ENCODE data around the gene S100A12. TPM values are rescaled to one million over a fixed set of nuclear protein-coding genes. Genes with fewer than 3 reads are reported as not detected.

The S100A12 gene
- polyA plus RNA-seq, 1 of the 3 experiments (the other 2 are of a cell fraction) = not detected

DNA sequence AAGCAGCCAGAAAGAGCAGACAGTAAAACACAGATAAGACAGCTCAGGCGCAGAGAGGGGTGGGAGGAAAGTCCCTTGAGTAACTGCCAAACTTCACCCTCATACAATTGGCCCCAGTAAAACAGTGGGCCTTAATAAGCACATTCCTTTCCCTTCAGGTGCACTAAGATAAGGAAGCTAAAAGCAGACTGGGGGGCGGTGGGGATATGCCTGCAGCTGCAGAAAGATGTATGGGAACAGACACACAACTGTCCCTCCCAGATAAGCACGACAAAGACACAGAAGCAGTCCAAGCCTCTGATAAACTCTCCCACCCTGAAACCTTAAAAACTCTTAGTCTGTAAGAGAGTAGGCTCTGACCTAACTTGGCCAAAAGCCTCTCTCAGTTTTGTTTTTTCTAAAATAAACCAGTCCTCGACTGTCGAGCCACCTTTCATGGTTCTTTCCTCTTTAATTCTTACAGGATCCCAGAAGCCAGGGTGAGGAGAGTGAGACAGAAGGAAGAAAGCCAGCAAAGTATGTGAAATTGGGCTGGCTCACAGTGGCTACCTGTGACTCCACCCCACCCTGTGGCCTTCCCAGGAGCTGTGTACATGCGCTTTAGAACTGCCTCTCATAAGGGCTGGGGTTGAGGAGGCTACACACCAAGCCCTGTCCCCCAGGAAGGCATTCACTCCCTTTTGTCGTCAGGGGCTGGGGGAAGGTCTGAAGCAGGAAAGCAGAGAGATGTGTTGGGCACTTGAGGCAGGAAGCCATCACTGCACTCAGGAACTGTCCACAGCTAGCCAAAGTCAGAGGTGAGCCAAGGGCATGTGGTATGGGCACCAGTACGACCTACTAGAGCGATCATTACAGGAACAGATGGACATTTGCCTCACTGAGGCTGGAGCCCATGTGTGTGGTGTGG, 31.4 kb downstream of the S100A12 start:
- Histone ChIP-seq H3K27ac (ENCODE audit: low read depth in 2 of 2, low read length in 1 of 2) (no peak overlapping the region), H3K36me3 (replicated peaks in 1 of 2; ENCODE audit: control insufficient read depth in 1 of 2, insufficient read depth in 2 of 2, low read length in 1 of 2) (no peaks in the 10 kb centered on the region), H3K79me2 (ENCODE audit: insufficient read depth) (no peaks in the 10 kb centered on the region), H3K4me3 (ENCODE audit: low read depth in 2 of 2, low read length in 1 of 2) (no peak overlapping the region), H3K9ac (no peak overlapping the region), H2AFZ (ENCODE audit: low read depth) (no peak overlapping the region), H3K9me2 (no peaks in the 10 kb centered on the region), H4K20me1 (ENCODE audit: insufficient read depth) (no peaks in the 10 kb centered on the region), H3K9me3 (no peaks in the 10 kb centered on the region), H3K27me3 (ENCODE audit: insufficient read depth) (peaks cover 41% of the 10 kb centered on the region; the same call in 1 of the 2 replicates), H3F3A (replicated peaks; ENCODE audit: insufficient read depth) (no peaks in the 10 kb centered on the region), H3K4me2 (no peak overlapping the region), H3K4me1 (ENCODE audit: control insufficient read depth in 1 of 2, insufficient read depth in 2 of 2, low read depth in 1 of 2, low read length in 1 of 2) (no peaks in the 10 kb centered on the region)
- ChIA-PET POLR2A (no interaction called here), CTCF (interaction anchor here (1.1 to 2.8 kb wide), 5 partner anchors 9 to 166 kb away, joined by 3 to 17 read pairs (median 4); no protein-coding TSS in a partner anchor)
- WGBS (ENCODE audit: low lambda C conversion rate) = 0% methylated on average over 7 of the region's 9 CpGs
- DNase-seq = no peak
- no peak for TF ChIP-seq FOXM1 (IDR thresholded peaks at IDR 0.05; ENCODE audit: low read depth)
- TF ChIP-seq, protein P1, sequence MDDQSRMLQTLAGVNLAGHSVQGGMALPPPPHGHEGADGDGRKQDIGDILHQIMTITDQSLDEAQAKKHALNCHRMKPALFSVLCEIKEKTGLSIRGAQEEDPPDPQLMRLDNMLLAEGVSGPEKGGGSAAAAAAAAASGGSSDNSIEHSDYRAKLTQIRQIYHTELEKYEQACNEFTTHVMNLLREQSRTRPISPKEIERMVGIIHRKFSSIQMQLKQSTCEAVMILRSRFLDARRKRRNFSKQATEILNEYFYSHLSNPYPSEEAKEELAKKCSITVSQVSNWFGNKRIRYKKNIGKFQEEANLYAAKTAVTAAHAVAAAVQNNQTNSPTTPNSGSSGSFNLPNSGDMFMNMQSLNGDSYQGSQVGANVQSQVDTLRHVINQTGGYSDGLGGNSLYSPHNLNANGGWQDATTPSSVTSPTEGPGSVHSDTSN (IDR thresholded peaks at IDR 0.05) = no peak

DNA sequence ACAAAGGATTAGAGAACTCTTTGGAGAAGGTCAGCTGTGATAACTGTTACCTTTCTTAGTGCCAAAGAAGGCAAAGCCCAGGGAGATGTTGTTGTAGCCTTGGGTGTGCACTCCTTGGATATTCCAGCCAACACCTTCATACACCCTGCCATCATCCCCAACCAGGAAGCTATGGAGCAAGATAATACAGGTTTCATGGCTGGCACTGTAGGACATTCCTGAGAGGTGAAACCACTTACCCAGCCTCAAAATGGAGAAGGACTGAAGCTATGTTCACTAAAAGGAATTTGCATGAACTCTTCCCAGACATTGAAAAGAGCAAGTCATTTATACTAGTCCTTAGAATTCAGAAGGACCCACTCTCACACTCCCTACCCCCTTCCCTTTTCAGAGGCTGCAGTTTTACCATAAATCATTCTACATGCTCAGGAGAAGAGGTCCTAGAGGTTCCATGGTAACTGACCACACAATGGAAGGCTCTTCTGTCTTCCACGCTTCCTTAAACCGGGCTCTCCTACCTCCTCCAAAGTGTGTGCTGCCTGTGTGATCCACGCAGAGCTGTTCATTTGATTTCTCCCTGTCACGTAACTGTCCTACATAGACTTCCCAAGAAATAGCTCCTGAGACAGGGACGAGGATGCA, 32.3 kb downstream of the S100A12 start:
- DNase-seq = no peak
- 1% methylated on average over 5 of the region's 5 CpGs for WGBS (ENCODE audit: low lambda C conversion rate)

More for the DNA sequence above, 32.3 kb downstream of the S100A12 start:
- no peaks in the 10 kb centered on the region for H3K9me2 ChIP-seq
- H2AFZ ChIP-seq (ENCODE audit: low read depth) = no peak overlapping the region
- no peaks in the 10 kb centered on the region for H3K4me1 ChIP-seq (ENCODE audit: control insufficient read depth in 1 of 2, insufficient read depth in 2 of 2, low read depth in 1 of 2, low read length in 1 of 2)
- no peak overlapping the region for H3K4me3 ChIP-seq (ENCODE audit: low read depth in 2 of 2, low read length in 1 of 2)
- no peak overlapping the region for H3K27ac ChIP-seq (ENCODE audit: low read depth in 2 of 2, low read length in 1 of 2)
- H3K4me2 ChIP-seq = no peak overlapping the region
- no peaks in the 10 kb centered on the region for H3F3A ChIP-seq (replicated peaks; ENCODE audit: insufficient read depth)
- no peaks in the 10 kb centered on the region for H3K79me2 ChIP-seq (ENCODE audit: insufficient read depth)
- no peaks in the 10 kb centered on the region for H3K9me3 ChIP-seq
- POLR2A ChIA-PET = no interaction called here
- no peak overlapping the region for H3K9ac ChIP-seq
- CTCF ChIA-PET = interaction anchor here (1.1 to 2.8 kb wide), 5 partner anchors 10 to 167 kb away, joined by 3 to 17 read pairs (median 4); no protein-coding TSS in a partner anchor
- H3K27me3 ChIP-seq (ENCODE audit: insufficient read depth) = peaks cover 40% of the 10 kb centered on the region; the same call in 1 of the 2 replicates
- no peak for TF ChIP-seq EZH2phosphoT487 (IDR thresholded peaks at IDR 0.05; ENCODE audit: borderline replicate concordance, low read depth)
- TF ChIP-seq, protein P1 (IDR thresholded peaks at IDR 0.05) = no peak
- TF ChIP-seq FOXM1 (IDR thresholded peaks at IDR 0.05; ENCODE audit: low read depth) = no peak
- TF ChIP-seq SMC3 (IDR thresholded peaks at IDR 0.05; ENCODE audit: low read depth, low read length) = no peak
- TF ChIP-seq NRF1 (IDR thresholded peaks at IDR 0.05; ENCODE audit: low read depth, low read length) = no peak
- no peak for TF ChIP-seq JUND (IDR thresholded peaks at IDR 0.05)
- TF ChIP-seq, protein P2, sequence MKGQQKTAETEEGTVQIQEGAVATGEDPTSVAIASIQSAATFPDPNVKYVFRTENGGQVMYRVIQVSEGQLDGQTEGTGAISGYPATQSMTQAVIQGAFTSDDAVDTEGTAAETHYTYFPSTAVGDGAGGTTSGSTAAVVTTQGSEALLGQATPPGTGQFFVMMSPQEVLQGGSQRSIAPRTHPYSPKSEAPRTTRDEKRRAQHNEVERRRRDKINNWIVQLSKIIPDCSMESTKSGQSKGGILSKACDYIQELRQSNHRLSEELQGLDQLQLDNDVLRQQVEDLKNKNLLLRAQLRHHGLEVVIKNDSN (IDR thresholded peaks at IDR 0.05; ENCODE audit: borderline replicate concordance, low read depth) = no peak
- TF ChIP-seq TEAD4 (IDR thresholded peaks at IDR 0.05; ENCODE audit: borderline replicate concordance, insufficient read depth) = no peak
- TF ChIP-seq YY1 (IDR thresholded peaks at IDR 0.05; ENCODE audit: low read depth) = no peak
- no peak for TF ChIP-seq MEF2A (IDR thresholded peaks at IDR 0.05; ENCODE audit: borderline replicate concordance, low read depth)
- TF ChIP-seq, protein P3, sequence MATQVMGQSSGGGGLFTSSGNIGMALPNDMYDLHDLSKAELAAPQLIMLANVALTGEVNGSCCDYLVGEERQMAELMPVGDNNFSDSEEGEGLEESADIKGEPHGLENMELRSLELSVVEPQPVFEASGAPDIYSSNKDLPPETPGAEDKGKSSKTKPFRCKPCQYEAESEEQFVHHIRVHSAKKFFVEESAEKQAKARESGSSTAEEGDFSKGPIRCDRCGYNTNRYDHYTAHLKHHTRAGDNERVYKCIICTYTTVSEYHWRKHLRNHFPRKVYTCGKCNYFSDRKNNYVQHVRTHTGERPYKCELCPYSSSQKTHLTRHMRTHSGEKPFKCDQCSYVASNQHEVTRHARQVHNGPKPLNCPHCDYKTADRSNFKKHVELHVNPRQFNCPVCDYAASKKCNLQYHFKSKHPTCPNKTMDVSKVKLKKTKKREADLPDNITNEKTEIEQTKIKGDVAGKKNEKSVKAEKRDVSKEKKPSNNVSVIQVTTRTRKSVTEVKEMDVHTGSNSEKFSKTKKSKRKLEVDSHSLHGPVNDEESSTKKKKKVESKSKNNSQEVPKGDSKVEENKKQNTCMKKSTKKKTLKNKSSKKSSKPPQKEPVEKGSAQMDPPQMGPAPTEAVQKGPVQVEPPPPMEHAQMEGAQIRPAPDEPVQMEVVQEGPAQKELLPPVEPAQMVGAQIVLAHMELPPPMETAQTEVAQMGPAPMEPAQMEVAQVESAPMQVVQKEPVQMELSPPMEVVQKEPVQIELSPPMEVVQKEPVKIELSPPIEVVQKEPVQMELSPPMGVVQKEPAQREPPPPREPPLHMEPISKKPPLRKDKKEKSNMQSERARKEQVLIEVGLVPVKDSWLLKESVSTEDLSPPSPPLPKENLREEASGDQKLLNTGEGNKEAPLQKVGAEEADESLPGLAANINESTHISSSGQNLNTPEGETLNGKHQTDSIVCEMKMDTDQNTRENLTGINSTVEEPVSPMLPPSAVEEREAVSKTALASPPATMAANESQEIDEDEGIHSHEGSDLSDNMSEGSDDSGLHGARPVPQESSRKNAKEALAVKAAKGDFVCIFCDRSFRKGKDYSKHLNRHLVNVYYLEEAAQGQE (IDR thresholded peaks at IDR 0.05; ENCODE audit: low read depth, low read length) = no peak
- TF ChIP-seq FOSL2 (IDR thresholded peaks at IDR 0.05; ENCODE audit: borderline replicate concordance, low read depth) = no peak
- no peak for TF ChIP-seq TAF1 (IDR thresholded peaks at IDR 0.05; ENCODE audit: borderline replicate concordance, low read depth, low read length)
- H4K20me1 ChIP-seq (ENCODE audit: insufficient read depth) = no peaks in the 10 kb centered on the region
- H3K36me3 ChIP-seq (replicated peaks in 1 of 2; ENCODE audit: control insufficient read depth in 1 of 2, insufficient read depth in 2 of 2, low read length in 1 of 2) = no peaks in the 10 kb centered on the region

Data from SK-N-SH (cell line).